Stimulated activated CD8-positive, alpha-beta memory T cell treated with anti-CD3 and anti-CD28 coated beads, Interleukin-12 subunit alpha, Interleukin-12 subunit beta, amount 100 ng/mL, for 24 hours (primary cell): ENCODE data around the gene SPDYE17.
"Not testable (repeated sequence)": the region's sequence is repeated elsewhere in the genome, so short reads cannot be mapped to it uniquely, and the experiment has no call there.

ENCODE experiments used
- DNase-seq: peaks from one replicate; pipeline ENCODE4 v3.0.0-alpha.2; 2020; ENCODE audit errors: extremely low read depth

SPDYE17 gene

DNA sequence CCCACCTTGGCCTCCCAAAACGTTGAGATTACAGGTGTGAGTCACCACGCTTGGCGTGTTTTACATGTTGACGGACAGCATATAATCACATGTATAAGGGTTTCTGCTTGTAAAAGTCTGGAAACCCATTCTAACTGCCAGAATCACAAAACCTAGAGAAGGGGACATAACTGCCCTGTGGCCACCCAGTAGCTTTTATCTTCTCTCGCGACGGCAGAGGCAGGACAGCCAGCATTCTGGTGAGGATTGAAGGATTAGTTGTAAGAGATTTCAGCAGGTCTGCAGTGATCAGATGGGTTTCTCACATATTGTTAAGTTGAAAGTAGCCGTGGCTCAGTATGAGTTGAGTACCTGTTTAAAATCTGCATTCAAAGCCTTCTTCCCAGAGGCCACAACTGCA is 59.8 kb downstream of the SPDYE17 start:
- DNase-seq, result not testable (repeated sequence)
